ENCODE results near the gene PITPNM3. TPM values are rescaled to one million over a fixed set of nuclear protein-coding genes. Genes with fewer than 3 reads are reported as not detected.

Gene PITPNM3
- total RNA-seq, 2 experiments from 2014 or later: 0.37 to 0.76 TPM

DNA sequence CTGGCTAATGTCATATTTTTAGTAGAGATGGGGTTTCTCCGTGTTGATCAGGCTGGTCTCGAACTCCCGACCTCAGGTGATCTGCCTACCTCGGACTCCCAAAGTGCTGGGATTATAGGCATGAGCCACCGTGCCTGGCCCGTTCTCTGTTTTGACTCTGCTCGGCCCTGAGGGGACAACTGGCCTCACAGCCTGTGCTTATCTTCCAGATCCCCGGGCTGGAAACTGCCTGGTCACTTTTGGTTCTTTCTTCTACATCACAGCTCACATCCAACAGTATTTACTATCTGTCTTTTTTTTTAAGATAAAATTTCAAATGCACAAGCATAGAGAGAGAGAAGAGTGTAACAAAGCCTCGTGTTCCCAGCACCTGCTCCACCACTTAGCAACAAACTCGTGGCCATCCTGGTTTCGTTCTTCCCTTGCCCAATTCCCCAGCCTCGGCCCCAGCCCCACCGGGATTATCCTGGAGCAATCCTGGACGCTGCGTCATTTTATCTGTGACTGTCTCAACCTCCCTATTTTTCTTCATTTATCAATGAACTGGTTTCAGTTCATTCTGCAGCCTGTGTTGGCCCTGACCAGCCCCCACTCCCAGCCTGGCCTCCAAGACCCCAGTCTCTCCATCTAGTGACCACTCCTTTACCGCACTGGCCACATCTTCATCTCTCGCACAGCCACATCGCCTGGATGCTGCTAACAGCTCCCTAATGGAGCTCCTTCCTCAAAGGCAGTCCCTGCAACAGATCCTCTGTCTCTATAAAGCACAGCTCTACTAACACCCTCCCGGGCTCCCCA, 91.0 kb downstream of the PITPNM3 start:
- Mint-ChIP-seq H3K27ac (no peak overlapping the region), H3K4me3 (no peak overlapping the region), H3K36me3 (no peaks in the 10 kb centered on the region), H3K9me3 (ENCODE audit: low read depth) (no peaks in the 10 kb centered on the region), H3K27me3 (peaks cover 7% of the 10 kb centered on the region), H3K4me1 (peaks cover 19% of the 10 kb centered on the region)
- DNase-seq: no peak
- ATAC-seq: no peak
- CTCF ChIA-PET: no interaction called here

DNA sequence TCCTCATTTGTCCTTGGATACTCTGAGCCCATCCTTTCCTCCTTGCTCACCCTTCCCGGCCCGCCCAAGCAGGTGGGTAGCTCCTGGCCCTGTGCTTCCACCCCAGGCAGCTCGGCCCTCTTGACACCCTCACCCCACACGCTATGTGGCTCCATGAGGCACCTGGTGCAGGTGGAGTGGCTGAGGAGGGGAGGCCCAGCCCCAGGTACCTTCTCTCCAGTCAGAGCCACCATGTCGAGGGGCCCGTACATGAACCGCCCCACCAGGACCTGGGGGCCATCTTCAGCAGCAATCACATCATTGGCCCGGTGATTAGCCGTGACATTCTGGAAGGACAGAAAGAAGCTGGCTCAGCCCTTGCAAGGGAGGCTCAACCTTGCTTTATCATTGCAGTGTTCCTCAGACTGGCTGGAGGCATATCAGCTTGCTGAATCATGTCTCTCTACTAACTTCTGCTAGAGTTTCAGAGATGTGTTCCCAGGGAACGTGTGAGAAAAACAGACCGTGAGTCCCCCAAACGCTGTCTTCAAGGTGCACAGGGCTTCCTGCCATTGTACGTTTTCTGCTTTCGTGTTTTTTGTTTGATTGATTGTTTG, 91.8 kb downstream of the PITPNM3 start:
- no peak overlapping the region for H3K4me3 Mint-ChIP-seq
- ATAC-seq (no peak), DNase-seq (no peak)
- peaks cover 23% of the 10 kb centered on the region for H3K4me1 Mint-ChIP-seq
- CTCF ChIA-PET: no interaction called here
- no peaks in the 10 kb centered on the region for H3K9me3 Mint-ChIP-seq (ENCODE audit: low read depth)
- H3K36me3 Mint-ChIP-seq: no peaks in the 10 kb centered on the region
- H3K27me3 Mint-ChIP-seq: peaks cover 7% of the 10 kb centered on the region
- H3K27ac Mint-ChIP-seq: no peak overlapping the region

DNA sequence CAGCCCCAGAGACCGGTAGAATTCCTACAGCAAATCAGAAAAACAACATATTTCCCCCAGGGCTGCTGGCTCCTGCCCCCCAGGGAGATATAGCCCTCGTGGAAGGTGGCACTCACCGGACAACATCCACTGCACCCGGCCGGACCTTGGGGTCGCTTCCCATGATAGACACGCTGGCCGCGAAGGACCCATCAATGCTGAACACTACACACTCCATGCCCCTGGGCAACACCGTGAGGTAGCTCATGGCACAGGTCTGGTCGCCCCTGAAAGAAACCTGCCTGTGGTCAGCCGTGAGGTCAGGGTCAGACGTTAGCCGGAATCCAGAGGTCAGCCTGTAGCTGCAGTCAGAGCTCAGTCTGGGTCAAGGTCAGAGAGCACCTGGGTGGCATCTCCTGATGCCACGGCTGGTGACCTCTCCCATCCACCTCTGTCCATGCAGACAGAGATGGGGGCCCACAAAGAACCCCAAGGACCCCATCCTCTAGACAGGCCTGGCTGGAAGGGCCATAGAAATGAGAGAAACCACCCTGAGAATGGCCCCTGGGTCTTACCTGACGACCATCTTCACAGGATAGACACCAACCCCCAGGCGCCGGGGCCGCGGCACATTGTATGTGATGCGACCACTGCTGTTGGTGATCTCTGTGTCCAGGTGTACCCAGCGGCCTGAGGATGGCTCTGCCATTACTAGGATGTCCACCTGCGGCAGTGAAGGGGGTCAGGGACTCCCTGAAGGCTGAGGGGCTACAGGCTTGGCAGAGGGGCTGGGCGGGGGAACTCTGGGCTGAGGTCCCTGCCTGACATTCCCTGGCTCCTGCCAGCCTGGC, 92.5 kb downstream of the PITPNM3 start:
- no peak overlapping the region for H3K27ac Mint-ChIP-seq
- no peak for ATAC-seq
- H3K9me3 Mint-ChIP-seq (ENCODE audit: low read depth): no peaks in the 10 kb centered on the region
- DNase-seq: no peak
- peaks cover 7% of the 10 kb centered on the region for H3K27me3 Mint-ChIP-seq
- peaks cover 23% of the 10 kb centered on the region for H3K4me1 Mint-ChIP-seq
- CTCF ChIA-PET: interaction anchor here (1.3 kb wide), 1 partner anchor 10 kb away, joined by 7 read pairs; no protein-coding TSS in a partner anchor
- H3K36me3 Mint-ChIP-seq: no peaks in the 10 kb centered on the region
- H3K4me3 Mint-ChIP-seq: no peak overlapping the region

DNA sequence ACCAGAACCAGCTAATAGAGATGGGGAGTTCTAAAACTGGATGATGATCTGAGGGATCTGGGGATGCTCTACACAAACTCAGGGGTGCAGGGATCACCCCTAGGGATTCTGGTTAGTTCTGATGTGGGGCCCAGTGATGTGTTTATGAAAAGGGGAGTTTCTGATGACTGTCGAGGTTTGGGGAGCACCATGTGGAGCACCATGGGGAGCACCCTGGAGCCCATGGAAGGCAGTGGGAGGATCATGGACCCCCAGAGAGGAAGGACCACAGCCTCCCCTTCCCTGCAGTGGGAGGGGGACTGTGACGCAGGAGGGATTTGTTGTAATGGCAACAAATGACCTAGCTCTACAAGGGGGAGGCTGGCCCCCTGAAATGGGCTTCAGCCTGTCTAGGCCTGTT, 93.7 kb downstream of the PITPNM3 start:
- Mint-ChIP-seq H3K9me3 (ENCODE audit: low read depth) (no peaks in the 10 kb centered on the region), H3K36me3 (no peaks in the 10 kb centered on the region), H3K4me1 (peaks cover 23% of the 10 kb centered on the region), H3K4me3 (no peak overlapping the region), H3K27ac (no peak overlapping the region), H3K27me3 (peaks cover 7% of the 10 kb centered on the region)
- no peak for DNase-seq
- CTCF ChIA-PET: interaction anchor here (0.6 to 1.3 kb wide), 2 partner anchors 11 to 183 kb away, joined by 3 to 7 read pairs; no protein-coding TSS in a partner anchor
- ATAC-seq: no peak

DNA sequence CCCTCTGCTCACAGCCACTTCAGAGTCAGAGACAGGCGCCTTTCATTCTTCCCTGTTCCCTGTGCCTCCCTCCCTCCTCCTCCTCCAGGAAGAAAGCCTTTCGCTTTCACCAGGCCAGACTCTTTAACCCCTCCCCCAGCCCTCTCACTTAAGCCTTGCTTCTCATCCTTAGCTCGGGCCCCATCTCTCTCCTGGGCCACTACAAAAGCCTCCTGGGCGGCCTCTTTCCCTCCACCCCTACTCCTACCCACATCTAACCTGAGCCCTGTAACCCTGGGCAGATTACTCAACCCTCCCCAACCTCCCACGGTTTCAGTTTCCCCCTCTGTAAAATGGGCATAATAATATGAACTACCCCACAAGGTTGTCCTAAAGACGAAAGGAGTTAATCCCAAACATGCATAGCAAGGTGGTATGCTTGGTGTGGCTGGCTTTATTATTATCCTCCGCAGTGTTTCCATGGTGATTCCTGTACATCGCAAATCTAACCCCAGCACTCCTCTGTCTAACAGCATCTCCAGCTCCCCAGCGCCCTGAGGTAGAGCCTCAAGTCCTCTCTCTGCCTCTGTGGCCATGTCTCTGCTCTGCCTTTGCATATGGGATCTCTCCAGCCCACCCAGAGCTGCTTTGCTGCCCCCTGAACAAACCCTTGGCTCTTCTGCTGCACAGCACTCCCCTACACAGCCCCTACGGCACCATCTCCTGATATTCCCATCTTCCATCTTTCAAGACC, 94.4 kb downstream of the PITPNM3 start:
- Mint-ChIP-seq H3K4me3 (no peak overlapping the region), H3K9me3 (ENCODE audit: low read depth) (no peaks in the 10 kb centered on the region), H3K27me3 (peaks cover 10% of the 10 kb centered on the region), H3K36me3 (no peaks in the 10 kb centered on the region), H3K27ac (no peak overlapping the region), H3K4me1 (peaks cover 26% of the 10 kb centered on the region)
- ATAC-seq (peak; percentile 36), DNase-seq (no peak)
- CTCF ChIA-PET: no interaction called here

DNA sequence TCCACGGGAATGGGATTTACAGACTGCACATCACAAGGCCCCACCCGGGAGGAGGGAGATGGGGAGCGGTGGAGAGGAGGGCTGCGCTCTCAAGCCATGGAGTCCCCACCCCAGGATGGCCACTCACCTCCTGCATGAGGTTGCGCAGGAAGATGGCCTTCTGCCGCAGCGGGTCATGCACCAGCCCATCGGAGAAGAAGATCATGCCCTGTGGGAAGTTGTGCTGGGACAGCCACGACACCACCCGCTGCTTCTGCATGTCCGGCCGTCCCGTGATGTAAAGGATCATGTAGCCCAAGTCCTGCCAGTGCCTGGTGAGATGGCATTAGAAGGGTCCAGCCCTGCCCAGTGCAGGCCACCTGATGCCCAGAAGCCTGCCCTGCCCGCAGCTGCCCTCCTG, 95.1 kb downstream of the PITPNM3 start:
- no peaks in the 10 kb centered on the region for H3K9me3 Mint-ChIP-seq (ENCODE audit: low read depth)
- DNase-seq (no peak), ATAC-seq (no peak)
- no peak overlapping the region for H3K4me3 Mint-ChIP-seq
- H3K27me3 Mint-ChIP-seq: peaks cover 14% of the 10 kb centered on the region
- H3K27ac Mint-ChIP-seq: no peak overlapping the region
- CTCF ChIA-PET: no interaction called here
- no peaks in the 10 kb centered on the region for H3K36me3 Mint-ChIP-seq
- peaks cover 31% of the 10 kb centered on the region for H3K4me1 Mint-ChIP-seq

DNA sequence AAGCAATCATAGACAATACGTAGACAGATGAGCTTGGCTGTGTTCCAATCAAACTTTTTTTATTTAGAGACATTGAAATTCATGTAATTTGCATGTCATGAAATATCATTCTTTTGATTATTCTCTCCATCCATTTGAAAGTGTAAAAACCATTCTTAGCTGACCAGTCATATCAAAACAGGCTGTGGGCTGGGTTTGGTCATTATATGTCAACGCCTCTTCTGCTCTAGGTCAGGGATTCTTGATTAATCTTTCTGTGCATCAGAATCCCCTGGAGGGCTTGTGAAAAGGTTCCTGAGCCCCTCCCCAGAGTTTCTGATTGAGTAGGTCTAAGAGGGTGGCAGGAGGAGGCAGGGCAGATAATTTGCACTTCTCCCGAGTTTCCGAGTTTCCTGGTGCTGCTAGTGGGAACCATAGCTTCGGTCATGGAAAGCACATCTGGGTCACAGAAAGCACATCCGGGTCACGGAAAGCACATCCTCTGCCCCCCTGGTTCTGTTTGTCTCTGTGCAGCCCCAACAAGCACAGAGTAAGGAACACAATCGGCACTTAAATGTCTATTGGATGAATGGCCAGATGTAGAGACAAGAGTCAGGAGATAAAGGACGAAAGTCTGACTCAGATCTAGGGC, 95.7 kb downstream of the PITPNM3 start:
- DNase-seq (no peak), ATAC-seq (no peak)
- Mint-ChIP-seq H3K9me3 (ENCODE audit: low read depth) (no peaks in the 10 kb centered on the region), H3K4me3 (no peak overlapping the region), H3K27ac (no peak overlapping the region), H3K27me3 (peaks cover 15% of the 10 kb centered on the region), H3K4me1 (peaks cover 31% of the 10 kb centered on the region), H3K36me3 (no peaks in the 10 kb centered on the region)
- CTCF ChIA-PET: interaction anchor here (1.3 kb wide), 1 partner anchor 13 kb away, joined by 3 read pairs; no protein-coding TSS in a partner anchor

DNA sequence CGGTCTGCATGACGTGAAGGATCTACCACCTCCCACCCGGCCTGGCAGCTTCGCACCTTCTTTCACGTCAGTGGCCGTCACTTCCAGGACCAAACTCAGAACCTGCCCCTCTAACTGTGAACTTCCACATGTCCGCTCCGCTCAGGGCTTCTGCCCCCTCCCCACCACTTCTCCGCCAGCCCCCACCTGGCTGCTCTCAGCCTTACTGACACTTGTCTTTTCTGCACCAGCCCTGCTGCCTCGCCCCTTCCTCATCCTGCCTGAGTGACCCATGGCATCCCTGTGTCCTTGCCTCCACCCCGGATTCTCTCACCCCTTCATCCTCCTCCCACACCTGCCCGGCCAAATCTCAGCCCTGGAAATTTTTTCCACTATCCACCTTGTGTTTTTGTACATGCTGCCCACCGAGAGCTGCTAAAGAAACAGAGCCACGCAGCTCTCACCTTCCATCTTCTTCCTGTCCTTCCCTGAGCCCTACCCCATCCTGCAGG, 97.8 kb downstream of the PITPNM3 start:
- H3K27ac Mint-ChIP-seq: no peak overlapping the region
- CTCF ChIA-PET: interaction anchor here (1.0 kb wide), 1 partner anchor 14 kb away, joined by 3 read pairs; no protein-coding TSS in a partner anchor
- H3K36me3 Mint-ChIP-seq: no peaks in the 10 kb centered on the region
- H3K9me3 Mint-ChIP-seq (ENCODE audit: low read depth): no peaks in the 10 kb centered on the region
- no peak overlapping the region for H3K4me3 Mint-ChIP-seq
- H3K4me1 Mint-ChIP-seq: peaks cover 31% of the 10 kb centered on the region
- peaks cover 21% of the 10 kb centered on the region for H3K27me3 Mint-ChIP-seq
- ATAC-seq (no peak), DNase-seq (no peak)

DNA sequence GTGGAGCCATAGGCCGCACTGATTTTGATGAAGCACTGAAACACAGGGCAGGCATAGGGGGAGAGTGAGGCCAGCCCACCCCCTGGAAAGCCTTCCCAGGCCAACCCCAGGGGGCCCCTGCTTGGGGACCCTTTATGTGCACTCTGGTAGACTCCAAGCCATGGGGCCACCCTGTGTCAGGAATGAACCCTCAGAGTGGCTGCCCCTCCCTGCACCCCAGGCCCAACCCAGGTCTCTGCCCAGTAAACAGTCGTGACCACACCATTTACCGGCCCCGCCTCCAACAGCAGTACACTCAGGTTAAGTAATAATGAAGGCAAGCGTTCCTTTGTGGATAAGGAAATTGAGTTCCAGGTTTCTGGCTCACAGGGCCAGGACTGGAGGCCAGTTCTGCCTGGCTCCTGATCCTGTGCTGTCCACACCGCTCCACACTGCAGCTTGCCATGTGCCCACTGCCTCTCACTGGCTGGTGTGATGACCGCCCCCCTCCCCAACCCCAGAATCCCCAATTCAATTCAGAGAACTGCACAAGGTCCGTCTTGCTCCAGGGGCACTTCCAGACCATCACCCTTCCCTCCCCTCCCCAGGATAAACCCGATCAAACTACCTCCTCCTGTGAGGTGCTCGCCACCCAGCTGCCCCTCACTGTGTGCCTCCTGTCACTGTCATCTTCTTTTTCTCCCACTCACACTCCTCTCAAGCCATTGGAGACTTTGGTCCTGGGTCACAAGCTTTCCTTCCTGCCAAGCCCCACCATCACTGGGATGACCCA, 98.5 kb downstream of the PITPNM3 start:
- CTCF ChIA-PET: interaction anchor here (1.0 kb wide), 1 partner anchor 15 kb away, joined by 3 read pairs; no protein-coding TSS in a partner anchor

DNA sequence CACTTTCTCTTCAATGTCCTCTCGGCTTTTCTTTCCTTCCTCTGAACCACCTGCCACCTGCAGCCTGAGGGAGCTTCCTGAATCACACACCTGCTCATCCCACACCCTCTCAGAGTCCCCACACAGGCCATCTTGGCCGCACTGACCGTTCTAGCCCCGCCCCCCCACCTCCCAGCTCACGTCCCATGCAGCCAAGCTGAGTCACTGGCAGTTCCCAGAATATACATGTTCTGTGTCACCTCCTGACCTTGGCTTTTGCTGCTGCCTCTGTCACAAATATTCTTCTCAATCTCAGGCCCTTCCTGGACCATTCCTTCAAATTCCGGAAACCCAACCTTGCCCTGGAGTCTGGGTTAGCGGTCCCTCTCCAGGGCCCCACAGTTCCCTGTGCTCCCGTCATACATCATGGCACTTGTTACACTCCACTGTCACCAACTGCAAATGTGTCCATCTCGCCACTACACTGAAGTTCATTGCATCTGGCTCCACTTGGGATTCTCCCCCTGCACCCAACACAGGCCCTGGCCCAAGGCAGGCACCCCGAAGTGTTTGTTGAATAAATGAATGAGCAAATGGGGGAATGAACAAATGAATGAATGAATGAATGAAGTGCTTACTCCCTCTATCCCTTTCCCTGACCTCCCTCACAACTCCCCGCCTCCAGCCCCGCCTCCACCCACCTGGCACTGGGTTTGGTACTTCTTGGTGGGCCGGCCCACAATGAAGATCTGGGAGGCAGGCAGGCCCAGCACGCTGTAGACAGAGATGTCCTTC, 99.3 kb downstream of the PITPNM3 start:
- Mint-ChIP-seq H3K27me3 (peaks cover 30% of the 10 kb centered on the region), H3K4me1 (peaks cover 28% of the 10 kb centered on the region), H3K4me3 (no peak overlapping the region), H3K9me3 (ENCODE audit: low read depth) (no peaks in the 10 kb centered on the region), H3K36me3 (no peaks in the 10 kb centered on the region), H3K27ac (no peak overlapping the region)
- CTCF ChIA-PET: interaction anchor here (1.0 kb wide), 1 partner anchor 16 kb away, joined by 3 read pairs; no protein-coding TSS in a partner anchor
- no peak for DNase-seq
- no peak for ATAC-seq

More for the DNA sequence above, 98.5 kb downstream of the PITPNM3 start:
- no peak overlapping the region for H3K27ac Mint-ChIP-seq
- H3K4me3 Mint-ChIP-seq: no peak overlapping the region
- H3K4me1 Mint-ChIP-seq: peaks cover 31% of the 10 kb centered on the region
- H3K36me3 Mint-ChIP-seq: no peaks in the 10 kb centered on the region
- DNase-seq (no peak), ATAC-seq (no peak)
- H3K27me3 Mint-ChIP-seq: peaks cover 28% of the 10 kb centered on the region
- no peaks in the 10 kb centered on the region for H3K9me3 Mint-ChIP-seq (ENCODE audit: low read depth)

DNA sequence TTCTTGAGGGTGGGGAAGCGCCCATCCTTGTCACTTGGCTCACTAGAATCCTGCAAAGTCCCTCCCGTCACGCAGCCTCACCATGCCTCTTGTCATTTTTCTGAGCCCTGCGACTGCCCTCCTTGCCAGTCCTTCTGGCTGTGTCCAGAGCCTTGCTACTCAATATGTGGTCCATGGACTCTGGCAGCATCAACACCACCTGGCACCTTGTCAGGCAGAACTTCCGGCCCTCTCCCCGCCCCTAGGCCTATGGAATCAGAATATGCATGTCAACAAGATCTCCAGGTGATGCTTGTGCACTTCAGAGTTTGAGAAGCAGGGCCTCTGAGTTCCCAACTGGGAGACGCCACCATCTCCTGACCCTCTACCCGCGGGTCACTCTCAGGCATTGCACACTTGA, 100.0 kb downstream of the PITPNM3 start:
- H3K27me3 Mint-ChIP-seq: peaks cover 32% of the 10 kb centered on the region
- no peak overlapping the region for H3K27ac Mint-ChIP-seq
- H3K36me3 Mint-ChIP-seq: no peaks in the 10 kb centered on the region
- CTCF ChIA-PET: no interaction called here
- H3K4me3 Mint-ChIP-seq: no peak overlapping the region
- DNase-seq (no peak), ATAC-seq (no peak)
- no peaks in the 10 kb centered on the region for H3K9me3 Mint-ChIP-seq (ENCODE audit: low read depth)
- peaks cover 23% of the 10 kb centered on the region for H3K4me1 Mint-ChIP-seq
